ENCODE results near the gene HLA-DPB1.

- TF ChIP-seq CTCF (IDR thresholded peaks at IDR 0.05; ENCODE audit: low read length) (no peak), EZH2 (IDR thresholded peaks at IDR 0.05; ENCODE audit: borderline replicate concordance, low read length) (no peak)
Observed at GRCh38 chr6:33128318-33128717, 52.5 kb downstream of the HLA-DPB1 start.

All from OCI-LY1 (cell line).